GM12878 (cell line): Measurements from ENCODE around the gene PAM.

Experiments
- CEBPB ChIP-seq, 2 experiments: fragments of 150-350 bp in 1 of 2; IDR thresholded peaks; 2 replicates each; pipeline ENCODE4 v1.6.1; 2012 to 2014; ENCODE audit warnings: low read depth in 2 of 2, low read length in 2 of 2, borderline replicate concordance in 1 of 2, inconsistent platforms in 1 of 2
- EP300 ChIP-seq, 2 experiments: fragments of 150-350 bp in 1 of 2; IDR thresholded peaks; 2 replicates each; pipeline ENCODE4 v1.6.1; 2011 to 2012; ENCODE audit warnings: low read depth in 2 of 2, low read length in 2 of 2, borderline replicate concordance in 1 of 2, improper control_type of control experiment in 1 of 2, inconsistent platforms in 1 of 2; ENCODE audit not compliant: control insufficient read depth in 1 of 2
- FOXK2 ChIP-seq: fragments of 450-650 bp; IDR thresholded peaks from 2 replicates; pipeline ENCODE4 v1.6.1; 2017; ENCODE audit warnings: mild to moderate bottlenecking, moderate library complexity
- LARP7 ChIP-seq: fragments of 450-650 bp; IDR thresholded peaks from 2 replicates; pipeline ENCODE4 v1.6.1; 2017; ENCODE audit warnings: mild to moderate bottlenecking
- POLR2A ChIP-seq: IDR thresholded peaks from 2 replicates; pipeline ENCODE4 v1.6.1; 2011; ENCODE audit warnings: low read depth, mild to moderate bottlenecking, low read length
- ZNF384 ChIP-seq: IDR thresholded peaks from 2 replicates; pipeline ENCODE4 v1.6.1; 2012; ENCODE audit warnings: low read depth, mild to moderate bottlenecking, low read length, improper control_type of control experiment, borderline replicate concordance
- TF ChIP-seq, protein P1 (sequence below): IDR thresholded peaks from 2 replicates; pipeline ENCODE4 v1.6.1; 2011; ENCODE audit warnings: mild to moderate bottlenecking, low read depth, low read length, moderate library complexity; ENCODE audit not compliant: insufficient replicate concordance
- TF ChIP-seq, protein P2 (sequence below), 3 experiments: IDR thresholded peaks in 2 of 3; conservative IDR thresholded peaks in 1 of 3; 2 replicates each; pipeline ENCODE4 v1.5.1; 2011; ENCODE audit warnings: low read depth in 3 of 3, low read length in 3 of 3, mild to moderate bottlenecking in 3 of 3, control low read depth in 2 of 3, moderate library complexity in 2 of 3, inconsistent platforms in 1 of 3, mixed read lengths in 1 of 3; ENCODE audit not compliant: control insufficient read depth in 2 of 3, insufficient read depth in 1 of 3; ENCODE audit errors: extremely low read depth in 1 of 3
- TF ChIP-seq, protein P3 (sequence below): fragments of 450-650 bp; IDR thresholded peaks from 2 replicates; pipeline ENCODE4 v1.6.1; 2016; ENCODE audit warnings: mild to moderate bottlenecking, moderate library complexity, borderline replicate concordance
- TF ChIP-seq, protein P4 (sequence below): IDR thresholded peaks from 2 replicates; pipeline ENCODE4 v1.6.1; 2011; ENCODE audit warnings: low read depth, mild to moderate bottlenecking, low read length, moderate library complexity, borderline replicate concordance; ENCODE audit errors: extremely low read depth

DNA sequence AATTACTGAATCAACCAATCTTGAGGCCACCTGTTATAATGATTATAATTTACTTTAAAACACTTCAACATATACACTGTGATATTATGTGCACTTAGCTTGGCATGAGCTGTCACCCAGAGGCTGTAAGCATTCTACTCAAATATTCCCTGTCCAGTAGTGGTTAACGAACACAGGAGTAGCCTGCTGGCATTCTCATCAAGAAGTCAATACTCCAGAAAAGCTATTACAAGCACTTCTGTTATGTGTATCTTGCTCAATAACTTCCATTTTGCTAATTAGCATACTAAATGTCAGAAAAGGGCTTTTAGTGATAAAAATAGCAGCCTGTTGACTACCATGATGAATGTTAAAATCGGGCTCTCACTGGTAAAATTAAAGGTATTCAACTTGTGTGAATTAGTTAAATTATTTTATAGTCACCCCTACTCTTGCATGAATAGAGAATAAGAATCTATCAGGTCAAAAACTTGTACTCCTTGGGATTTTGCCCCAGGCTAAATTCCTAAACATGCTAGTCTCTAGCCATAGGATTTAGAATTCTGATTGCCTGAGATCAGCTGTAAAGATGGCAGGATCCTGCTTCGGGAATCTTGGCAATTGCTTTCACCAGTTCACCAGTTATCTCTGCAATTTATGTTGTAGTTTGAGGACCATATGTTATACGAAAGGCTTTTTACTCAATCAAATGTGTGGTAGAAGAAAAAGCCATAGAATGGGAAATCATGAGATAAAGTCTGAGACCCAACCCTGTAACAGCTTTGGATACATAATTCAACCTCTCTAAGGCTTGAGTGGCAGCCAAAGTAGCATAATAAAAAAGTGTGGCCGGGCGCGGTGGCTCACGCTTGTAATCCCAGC, 43.4 kb upstream of the PAM start:
- TF ChIP-seq, protein P1, sequence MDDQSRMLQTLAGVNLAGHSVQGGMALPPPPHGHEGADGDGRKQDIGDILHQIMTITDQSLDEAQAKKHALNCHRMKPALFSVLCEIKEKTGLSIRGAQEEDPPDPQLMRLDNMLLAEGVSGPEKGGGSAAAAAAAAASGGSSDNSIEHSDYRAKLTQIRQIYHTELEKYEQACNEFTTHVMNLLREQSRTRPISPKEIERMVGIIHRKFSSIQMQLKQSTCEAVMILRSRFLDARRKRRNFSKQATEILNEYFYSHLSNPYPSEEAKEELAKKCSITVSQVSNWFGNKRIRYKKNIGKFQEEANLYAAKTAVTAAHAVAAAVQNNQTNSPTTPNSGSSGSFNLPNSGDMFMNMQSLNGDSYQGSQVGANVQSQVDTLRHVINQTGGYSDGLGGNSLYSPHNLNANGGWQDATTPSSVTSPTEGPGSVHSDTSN = no peak
- TF ChIP-seq, protein P2, sequence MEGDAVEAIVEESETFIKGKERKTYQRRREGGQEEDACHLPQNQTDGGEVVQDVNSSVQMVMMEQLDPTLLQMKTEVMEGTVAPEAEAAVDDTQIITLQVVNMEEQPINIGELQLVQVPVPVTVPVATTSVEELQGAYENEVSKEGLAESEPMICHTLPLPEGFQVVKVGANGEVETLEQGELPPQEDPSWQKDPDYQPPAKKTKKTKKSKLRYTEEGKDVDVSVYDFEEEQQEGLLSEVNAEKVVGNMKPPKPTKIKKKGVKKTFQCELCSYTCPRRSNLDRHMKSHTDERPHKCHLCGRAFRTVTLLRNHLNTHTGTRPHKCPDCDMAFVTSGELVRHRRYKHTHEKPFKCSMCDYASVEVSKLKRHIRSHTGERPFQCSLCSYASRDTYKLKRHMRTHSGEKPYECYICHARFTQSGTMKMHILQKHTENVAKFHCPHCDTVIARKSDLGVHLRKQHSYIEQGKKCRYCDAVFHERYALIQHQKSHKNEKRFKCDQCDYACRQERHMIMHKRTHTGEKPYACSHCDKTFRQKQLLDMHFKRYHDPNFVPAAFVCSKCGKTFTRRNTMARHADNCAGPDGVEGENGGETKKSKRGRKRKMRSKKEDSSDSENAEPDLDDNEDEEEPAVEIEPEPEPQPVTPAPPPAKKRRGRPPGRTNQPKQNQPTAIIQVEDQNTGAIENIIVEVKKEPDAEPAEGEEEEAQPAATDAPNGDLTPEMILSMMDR (IDR thresholded peaks at IDR 0.05 in 2 of 3, conservative IDR thresholded peaks at IDR 0.05 in 1 of 3; ENCODE audit: control insufficient read depth in 2 of 3, extremely low read depth in 1 of 3, insufficient read depth in 1 of 3, low read depth in 3 of 3, low read length in 3 of 3) = no peak
- no peak for TF ChIP-seq FOXK2
- no peak for TF ChIP-seq ZNF384
- no peak for TF ChIP-seq POLR2A
- TF ChIP-seq, protein P3, sequence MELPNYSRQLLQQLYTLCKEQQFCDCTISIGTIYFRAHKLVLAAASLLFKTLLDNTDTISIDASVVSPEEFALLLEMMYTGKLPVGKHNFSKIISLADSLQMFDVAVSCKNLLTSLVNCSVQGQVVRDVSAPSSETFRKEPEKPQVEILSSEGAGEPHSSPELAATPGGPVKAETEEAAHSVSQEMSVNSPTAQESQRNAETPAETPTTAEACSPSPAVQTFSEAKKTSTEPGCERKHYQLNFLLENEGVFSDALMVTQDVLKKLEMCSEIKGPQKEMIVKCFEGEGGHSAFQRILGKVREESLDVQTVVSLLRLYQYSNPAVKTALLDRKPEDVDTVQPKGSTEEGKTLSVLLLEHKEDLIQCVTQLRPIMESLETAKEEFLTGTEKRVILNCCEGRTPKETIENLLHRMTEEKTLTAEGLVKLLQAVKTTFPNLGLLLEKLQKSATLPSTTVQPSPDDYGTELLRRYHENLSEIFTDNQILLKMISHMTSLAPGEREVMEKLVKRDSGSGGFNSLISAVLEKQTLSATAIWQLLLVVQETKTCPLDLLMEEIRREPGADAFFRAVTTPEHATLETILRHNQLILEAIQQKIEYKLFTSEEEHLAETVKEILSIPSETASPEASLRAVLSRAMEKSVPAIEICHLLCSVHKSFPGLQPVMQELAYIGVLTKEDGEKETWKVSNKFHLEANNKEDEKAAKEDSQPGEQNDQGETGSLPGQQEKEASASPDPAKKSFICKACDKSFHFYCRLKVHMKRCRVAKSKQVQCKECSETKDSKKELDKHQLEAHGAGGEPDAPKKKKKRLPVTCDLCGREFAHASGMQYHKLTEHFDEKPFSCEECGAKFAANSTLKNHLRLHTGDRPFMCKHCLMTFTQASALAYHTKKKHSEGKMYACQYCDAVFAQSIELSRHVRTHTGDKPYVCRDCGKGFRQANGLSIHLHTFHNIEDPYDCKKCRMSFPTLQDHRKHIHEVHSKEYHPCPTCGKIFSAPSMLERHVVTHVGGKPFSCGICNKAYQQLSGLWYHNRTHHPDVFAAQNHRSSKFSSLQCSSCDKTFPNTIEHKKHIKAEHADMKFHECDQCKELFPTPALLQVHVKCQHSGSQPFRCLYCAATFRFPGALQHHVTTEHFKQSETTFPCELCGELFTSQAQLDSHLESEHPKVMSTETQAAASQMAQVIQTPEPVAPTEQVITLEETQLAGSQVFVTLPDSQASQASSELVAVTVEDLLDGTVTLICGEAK = no peak
- TF ChIP-seq EP300 (IDR thresholded peaks at IDR 0.05; ENCODE audit: borderline replicate concordance in 1 of 2, control insufficient read depth in 1 of 2, low read depth in 2 of 2, low read length in 2 of 2) = no peak
- TF ChIP-seq LARP7 = no peak
- TF ChIP-seq, protein P4, sequence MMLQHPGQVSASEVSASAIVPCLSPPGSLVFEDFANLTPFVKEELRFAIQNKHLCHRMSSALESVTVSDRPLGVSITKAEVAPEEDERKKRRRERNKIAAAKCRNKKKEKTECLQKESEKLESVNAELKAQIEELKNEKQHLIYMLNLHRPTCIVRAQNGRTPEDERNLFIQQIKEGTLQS = no peak
- no peak for TF ChIP-seq CEBPB (IDR thresholded peaks at IDR 0.05; ENCODE audit: borderline replicate concordance in 1 of 2, low read depth in 2 of 2, low read length in 2 of 2)
